Activated CD4-positive, alpha-beta T cell treated with anti-CD3 and anti-CD28 coated beads, Interleukin-2, amount 10 ng/mL, durations not matched to agents 7 days and 5 days (primary cell): ENCODE measurements around the gene CCDC33. TPM values are rescaled to one million over a fixed set of nuclear protein-coding genes. Genes with fewer than 3 reads are reported as not detected.

Experiments used
- CTCF ChIA-PET: fragments of 350-600 bp; sonication (Branson Sonifier 250); formaldehyde crosslinking; loops from one replicate; lab custom pipeline; 2021; ENCODE audit warnings: antibody characterized with exemption; lab: Charles Lee
- POLR2A ChIA-PET: fragments of 350-600 bp; sonication (Branson Sonifier 250); formaldehyde crosslinking; loops from one replicate; lab custom pipeline; 2021; ENCODE audit warnings: antibody characterized with exemption; lab: Charles Lee
- DNase-seq: peaks from one replicate; pipeline ENCODE4 v3.0.0-alpha.2; 2020
- H3K27ac Mint-ChIP-seq: one replicate; pipeline ENCODE4 v1.8.0; 2021; ENCODE audit warnings: mild to moderate bottlenecking, moderate library complexity, mixed read lengths
- H3K27me3 Mint-ChIP-seq: one replicate; pipeline ENCODE4 v1.8.0; 2021; ENCODE audit warnings: mixed read lengths
- H3K36me3 Mint-ChIP-seq: one replicate; pipeline ENCODE4 v1.8.0; 2021; ENCODE audit warnings: low read depth, mixed read lengths
- H3K4me1 Mint-ChIP-seq: one replicate; pipeline ENCODE4 v1.8.0; 2021; ENCODE audit warnings: mixed read lengths
- H3K4me3 Mint-ChIP-seq: one replicate; pipeline ENCODE4 v1.8.0; 2021; ENCODE audit warnings: mild to moderate bottlenecking, moderate library complexity, mixed read lengths
- H3K9me3 Mint-ChIP-seq: one replicate; pipeline ENCODE4 v1.8.0; 2021; ENCODE audit warnings: mixed read lengths
- total RNA-seq, 2 experiments: library from RNA; stranded (reverse); gene quantifications; one replicate each; pipeline ENCODE4 v1.2.3, GENCODE V29; 2021

Gene CCDC33
- total RNA-seq, 2 experiments from 2014 or later = not detected

DNA sequence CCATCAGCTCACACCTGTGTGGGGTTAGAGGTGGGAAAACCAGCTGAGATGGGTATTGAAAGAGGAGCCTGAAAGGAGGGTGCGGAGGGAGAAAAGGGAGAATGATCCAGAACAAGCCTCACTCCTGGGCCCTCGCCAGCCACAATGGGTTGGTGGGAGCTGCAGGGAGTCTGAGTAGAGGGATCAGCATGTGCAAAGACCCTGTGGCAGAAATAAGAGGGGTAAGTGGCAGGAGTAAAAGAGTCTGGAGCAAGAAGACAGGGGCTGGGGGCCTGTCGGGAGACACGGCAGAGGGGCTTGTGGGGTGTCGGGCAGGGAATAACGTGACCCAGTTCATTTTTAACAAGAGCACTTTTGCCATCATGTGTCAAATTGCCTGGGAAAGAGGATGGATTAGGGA lies 34.0 kb downstream of the CCDC33 start:
- no peak overlapping the region for H3K27ac Mint-ChIP-seq
- H3K9me3 Mint-ChIP-seq = no peaks in the 10 kb centered on the region
- H3K4me1 Mint-ChIP-seq = no peaks in the 10 kb centered on the region
- DNase-seq = no peak
- H3K27me3 Mint-ChIP-seq = peaks cover 6% of the 10 kb centered on the region
- ChIA-PET POLR2A (no interaction called here), CTCF (no interaction called here)
- no peak overlapping the region for H3K4me3 Mint-ChIP-seq
- H3K36me3 Mint-ChIP-seq = no peaks in the 10 kb centered on the region

DNA sequence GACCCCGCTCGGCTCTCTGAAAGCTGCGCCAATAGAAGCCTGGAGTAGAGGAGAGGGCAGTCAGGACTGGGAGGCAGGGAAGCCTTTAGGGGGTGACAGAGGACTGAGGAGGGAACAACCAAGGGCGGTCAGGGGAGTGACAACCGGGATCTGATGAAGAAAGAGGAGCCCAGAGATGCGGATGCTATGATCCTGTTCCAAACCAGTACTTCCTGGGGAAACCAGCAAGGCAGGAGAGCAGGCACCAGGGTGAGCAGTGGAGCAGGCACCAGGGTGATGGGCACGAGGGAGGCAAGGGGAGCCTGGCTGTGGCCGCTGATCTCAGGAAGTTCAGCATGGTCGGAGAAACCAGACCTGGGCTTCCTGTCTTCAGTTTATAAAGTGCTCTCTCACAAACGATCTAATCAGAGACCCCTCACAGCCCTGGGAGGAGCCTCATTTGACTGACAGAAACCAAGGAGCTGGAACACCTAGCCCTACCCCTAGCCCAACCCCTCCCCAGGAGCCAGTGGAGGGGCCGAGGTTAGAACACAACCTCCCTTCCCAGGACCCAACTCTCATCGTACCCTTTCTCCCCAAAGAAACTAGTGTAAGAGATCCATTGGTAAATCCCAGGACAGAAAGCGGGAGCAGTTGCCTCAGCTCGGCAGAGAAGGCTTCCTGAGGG lies 34.9 kb downstream of the CCDC33 start:
- POLR2A ChIA-PET = no interaction called here
- H3K4me3 Mint-ChIP-seq = no peak overlapping the region

DNA sequence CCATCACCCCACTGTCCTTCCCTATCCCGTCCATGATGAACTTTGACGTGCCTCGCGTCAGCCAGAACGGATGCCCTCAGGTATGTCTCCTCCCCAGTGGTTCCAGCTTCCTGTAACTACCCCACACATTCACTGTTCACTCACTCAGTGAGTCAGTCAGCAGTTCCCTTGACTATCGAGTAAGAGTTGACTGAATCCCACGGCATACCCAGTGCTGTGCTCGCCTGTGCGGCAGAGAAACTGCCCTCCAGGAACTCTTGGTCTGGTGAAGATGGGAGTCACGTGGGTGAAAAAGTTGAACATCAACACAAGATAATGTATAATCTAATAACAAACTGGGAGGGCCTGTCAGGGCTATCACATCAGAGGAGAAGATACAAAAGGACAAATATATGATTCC lies 36.7 kb downstream of the CCDC33 start:
- no peak for DNase-seq
- peaks cover 6% of the 10 kb centered on the region for H3K27me3 Mint-ChIP-seq
- H3K9me3 Mint-ChIP-seq = no peaks in the 10 kb centered on the region
- ChIA-PET CTCF (no interaction called here), POLR2A (no interaction called here)
- H3K36me3 Mint-ChIP-seq = no peaks in the 10 kb centered on the region
- no peaks in the 10 kb centered on the region for H3K4me1 Mint-ChIP-seq
- no peak overlapping the region for H3K4me3 Mint-ChIP-seq
- no peak overlapping the region for H3K27ac Mint-ChIP-seq

More for the DNA sequence above, 34.9 kb downstream of the CCDC33 start:
- Mint-ChIP-seq H3K36me3 (no peaks in the 10 kb centered on the region), H3K9me3 (no peaks in the 10 kb centered on the region), H3K27me3 (peaks cover 6% of the 10 kb centered on the region), H3K4me1 (no peaks in the 10 kb centered on the region), H3K27ac (no peak overlapping the region)
- no peak for DNase-seq
- CTCF ChIA-PET = no interaction called here

DNA sequence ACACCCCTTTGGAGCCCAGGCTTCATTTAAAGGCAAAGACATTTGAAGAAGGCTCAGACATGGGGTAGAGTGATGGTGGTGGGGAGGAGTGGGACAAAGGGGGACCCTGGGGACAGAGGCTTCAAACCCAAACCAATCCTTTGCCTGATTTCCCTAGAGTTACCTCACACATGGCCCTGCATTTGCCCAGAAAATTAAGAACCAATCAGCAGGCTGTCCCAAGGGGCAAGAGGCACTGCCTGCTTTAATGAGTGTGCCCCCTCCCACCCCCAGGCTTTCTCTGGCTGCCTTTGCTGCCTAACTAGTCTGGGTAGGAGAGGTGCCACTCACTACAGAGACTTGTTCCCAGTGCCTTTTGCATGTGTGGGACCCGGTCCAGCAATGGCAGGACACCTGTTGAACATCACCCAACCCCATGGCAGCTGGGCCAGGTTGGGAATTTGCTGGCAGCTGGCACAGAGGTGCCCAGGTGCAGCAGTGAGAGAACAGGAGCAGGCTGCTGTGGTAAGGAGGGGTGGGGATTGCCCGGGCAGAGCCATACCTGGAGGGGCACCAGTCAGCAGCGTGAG lies 38.4 kb downstream of the CCDC33 start:
- H3K27ac Mint-ChIP-seq = no peak overlapping the region
- no peaks in the 10 kb centered on the region for H3K9me3 Mint-ChIP-seq
- no peaks in the 10 kb centered on the region for H3K4me1 Mint-ChIP-seq
- no peak for DNase-seq
- H3K36me3 Mint-ChIP-seq = no peaks in the 10 kb centered on the region
- H3K27me3 Mint-ChIP-seq = peaks cover 6% of the 10 kb centered on the region
- POLR2A ChIA-PET = no interaction called here
- no peak overlapping the region for H3K4me3 Mint-ChIP-seq
- CTCF ChIA-PET = no interaction called here

DNA sequence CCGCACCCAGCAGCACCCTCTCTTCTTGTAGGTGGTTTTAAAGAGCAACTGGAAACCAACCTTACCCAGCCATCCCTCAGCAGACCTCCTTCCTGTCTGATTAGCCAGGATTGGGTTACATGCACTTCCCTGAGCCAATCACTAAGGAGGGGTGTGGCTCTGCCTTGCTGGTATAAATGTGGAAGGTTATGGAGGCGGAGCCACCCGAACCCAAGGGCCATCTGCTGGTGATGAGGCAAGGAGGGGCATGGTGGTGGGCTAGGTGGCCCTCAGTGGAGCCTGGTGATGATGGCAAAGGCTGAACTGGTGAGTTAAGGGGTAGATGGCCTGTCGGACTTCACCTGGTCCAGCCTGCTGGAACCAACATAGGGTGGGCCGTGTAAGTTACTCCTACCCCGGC lies 39.8 kb downstream of the CCDC33 start:
- H3K36me3 Mint-ChIP-seq = no peaks in the 10 kb centered on the region
- POLR2A ChIA-PET = no interaction called here
- no peak for DNase-seq
- H3K4me3 Mint-ChIP-seq = no peak overlapping the region
- H3K4me1 Mint-ChIP-seq = no peaks in the 10 kb centered on the region
- no peaks in the 10 kb centered on the region for H3K27me3 Mint-ChIP-seq
- CTCF ChIA-PET = no interaction called here
- H3K27ac Mint-ChIP-seq = no peak overlapping the region
- no peaks in the 10 kb centered on the region for H3K9me3 Mint-ChIP-seq

GRCh38 chr15:74276560-74276959 lies 40.4 kb downstream of the CCDC33 start:
- Mint-ChIP-seq H3K9me3 (no peaks in the 10 kb centered on the region), H3K36me3 (no peaks in the 10 kb centered on the region), H3K27ac (no peak overlapping the region), H3K27me3 (no peaks in the 10 kb centered on the region), H3K4me1 (no peaks in the 10 kb centered on the region), H3K4me3 (no peak overlapping the region)
- CTCF ChIA-PET = no interaction called here
- POLR2A ChIA-PET = no interaction called here
- DNase-seq = no peak

GRCh38 chr15:74277242-74277810 lies 41.2 kb downstream of the CCDC33 start:
- Mint-ChIP-seq H3K9me3 (no peaks in the 10 kb centered on the region), H3K36me3 (no peaks in the 10 kb centered on the region), H3K4me3 (no peak overlapping the region), H3K27me3 (no peaks in the 10 kb centered on the region), H3K27ac (no peak overlapping the region), H3K4me1 (no peaks in the 10 kb centered on the region)
- DNase-seq = no peak
- CTCF ChIA-PET = no interaction called here
- POLR2A ChIA-PET = no interaction called here

- Mint-ChIP-seq H3K4me3 (no peak overlapping the region), H3K36me3 (no peaks in the 10 kb centered on the region), H3K4me1 (no peaks in the 10 kb centered on the region), H3K27me3 (no peaks in the 10 kb centered on the region), H3K9me3 (no peaks in the 10 kb centered on the region), H3K27ac (no peak overlapping the region)
- ChIA-PET POLR2A (no interaction called here), CTCF (no interaction called here)
- no peak for DNase-seq
These were observed 42.1 kb downstream of the CCDC33 start for GRCh38 chr15:74278207-74278606.

GRCh38 chr15:74281147-74282133 lies 45.3 kb downstream of the CCDC33 start:
- POLR2A ChIA-PET = no interaction called here
- Mint-ChIP-seq H3K27ac (no peak overlapping the region), H3K27me3 (no peaks in the 10 kb centered on the region), H3K9me3 (no peaks in the 10 kb centered on the region), H3K36me3 (no peaks in the 10 kb centered on the region), H3K4me3 (no peak overlapping the region), H3K4me1 (no peaks in the 10 kb centered on the region)
- DNase-seq = no peak
- CTCF ChIA-PET = no interaction called here

DNA sequence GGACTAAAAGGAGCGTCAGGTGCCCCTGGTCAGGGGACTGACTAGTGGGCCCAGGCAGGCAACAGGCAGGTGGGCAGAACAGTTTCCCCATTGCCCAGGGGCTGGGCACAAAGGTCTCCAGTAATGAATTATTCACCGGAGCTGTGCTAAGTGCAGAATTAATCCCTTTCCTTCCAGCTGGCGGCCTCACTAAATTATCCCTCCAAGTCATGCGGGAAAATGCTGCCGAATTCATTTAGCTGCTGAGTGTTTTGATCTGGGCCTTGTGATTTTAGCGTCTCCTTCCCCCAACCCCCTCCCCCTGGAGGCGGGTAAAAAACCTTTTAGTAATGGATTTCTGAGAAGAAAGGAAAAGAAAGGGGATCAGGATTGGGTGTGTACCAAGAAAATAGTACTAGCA lies 47.2 kb downstream of the CCDC33 start:
- H3K9me3 Mint-ChIP-seq = no peaks in the 10 kb centered on the region
- no peak overlapping the region for H3K27ac Mint-ChIP-seq
- no peak overlapping the region for H3K4me3 Mint-ChIP-seq
- no peaks in the 10 kb centered on the region for H3K27me3 Mint-ChIP-seq
- DNase-seq = no peak
- ChIA-PET CTCF (no interaction called here), POLR2A (no interaction called here)
- no peaks in the 10 kb centered on the region for H3K4me1 Mint-ChIP-seq
- H3K36me3 Mint-ChIP-seq = no peaks in the 10 kb centered on the region

DNA sequence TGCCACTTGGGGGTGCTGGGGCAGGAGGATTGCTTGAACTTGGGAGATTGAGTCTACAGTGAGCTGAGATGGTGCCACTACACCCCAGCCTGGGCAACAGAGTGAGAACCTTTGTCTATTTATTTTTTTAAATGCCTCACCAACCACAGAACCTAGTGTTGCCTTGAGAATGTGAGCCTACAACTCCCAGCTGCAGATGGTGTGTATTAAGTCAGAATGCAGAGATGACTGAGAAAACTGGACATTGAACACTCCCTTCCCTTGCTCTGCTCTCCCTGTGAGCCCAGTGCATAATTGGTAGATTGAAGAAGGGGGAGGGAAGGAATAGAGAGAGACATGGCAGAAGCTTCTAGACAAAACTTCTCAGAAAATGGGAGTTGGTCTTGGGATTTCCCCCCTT lies 53.5 kb downstream of the CCDC33 start:
- Mint-ChIP-seq H3K27ac (no peak overlapping the region), H3K9me3 (no peaks in the 10 kb centered on the region), H3K27me3 (no peaks in the 10 kb centered on the region), H3K4me1 (peaks cover 4% of the 10 kb centered on the region), H3K4me3 (no peak overlapping the region), H3K36me3 (no peaks in the 10 kb centered on the region)
- ChIA-PET POLR2A (no interaction called here), CTCF (no interaction called here)
- no peak for DNase-seq

DNA sequence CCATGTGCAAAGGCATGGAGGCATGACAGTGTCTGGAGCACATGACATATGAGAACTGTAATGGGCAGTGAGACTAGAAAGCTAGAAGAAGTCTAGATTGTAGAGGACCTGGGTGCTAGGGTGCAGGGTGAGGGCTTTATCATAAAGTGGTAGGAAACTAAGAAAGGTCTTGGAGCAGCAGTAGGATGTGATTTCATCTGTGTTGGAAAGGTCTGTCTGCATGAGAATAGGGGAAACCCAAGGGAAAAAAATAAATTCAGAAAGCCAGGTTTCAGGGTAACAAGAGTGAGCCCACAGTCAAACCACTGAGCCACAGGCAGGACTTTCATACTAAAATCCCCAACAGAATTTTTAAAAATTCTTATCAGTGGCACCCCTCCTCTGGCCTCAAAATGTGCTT lies 54.5 kb downstream of the CCDC33 start:
- no peak for DNase-seq
- POLR2A ChIA-PET = no interaction called here
- Mint-ChIP-seq H3K36me3 (no peaks in the 10 kb centered on the region), H3K9me3 (no peaks in the 10 kb centered on the region), H3K4me3 (no peak overlapping the region), H3K27me3 (no peaks in the 10 kb centered on the region), H3K27ac (no peak overlapping the region), H3K4me1 (peaks cover 4% of the 10 kb centered on the region)
- CTCF ChIA-PET = interaction anchor here (0.7 kb wide), 1 partner anchor 243 kb away, joined by 3 read pairs; no protein-coding TSS in a partner anchor
